HT1080 (cell line): Measurements from ENCODE around the gene BDKRB2. TPM values are rescaled to one million over a fixed set of nuclear protein-coding genes. Genes with fewer than 3 reads are reported as not detected.

Experiments
- small RNA-seq: library from RNA; depleted of rRNA; stranded (forward); fragments of <200 nt; gene quantifications from one replicate; pipeline ENCODE3, GENCODE V24; 2014
- total RNA-seq: library from RNA; depleted of rRNA; stranded (reverse); fragments of >200 nt; shearing (Covaris generic); gene quantifications from 2 replicates; pipeline ENCODE4 v1.2.3, GENCODE V29; 2014; rRNA removed

Gene BDKRB2
- total RNA-seq, 1 experiment from 2014 or later: 0.03 TPM

Small RNA genes lying within 50 kb of the gene (small RNA-seq; reads per million reads assigned to genes)
- gene CKS1BP1: not detected

Other genes starting within 250 kb of the BDKRB2 start
- 5.0 and 5.9 TPM in 2 replicates for gene C14orf132, start 165.5 kb upstream of the BDKRB2 start, total RNA-seq
- 0.43 TPM in 1 of 2 replicates, not detected in the other for gene BDKRB1, start 51.4 kb downstream of the BDKRB2 start, total RNA-seq
- gene ATG2B, start 158.5 kb downstream of the BDKRB2 start, total RNA-seq: 6.9 and 9.4 TPM in 2 replicates
- gene GSKIP, start 158.7 kb downstream of the BDKRB2 start, total RNA-seq: 28.1 and 36.6 TPM in 2 replicates
- gene AK7, start 187.3 kb downstream of the BDKRB2 start, total RNA-seq: 0.23 TPM in 1 of 2 replicates, not detected in the other